OCI-M1 (cell line): ENCODE measurements around the gene OR4F15.
A peak's percentile ranks its signal among the peaks of the same experiment; 100 is the strongest.

Experiments
- DNase-seq: peaks from one replicate; lab custom pipeline; 2025; lab: John Stamatoyannopoulos, UW

Gene OR4F15

DNA sequence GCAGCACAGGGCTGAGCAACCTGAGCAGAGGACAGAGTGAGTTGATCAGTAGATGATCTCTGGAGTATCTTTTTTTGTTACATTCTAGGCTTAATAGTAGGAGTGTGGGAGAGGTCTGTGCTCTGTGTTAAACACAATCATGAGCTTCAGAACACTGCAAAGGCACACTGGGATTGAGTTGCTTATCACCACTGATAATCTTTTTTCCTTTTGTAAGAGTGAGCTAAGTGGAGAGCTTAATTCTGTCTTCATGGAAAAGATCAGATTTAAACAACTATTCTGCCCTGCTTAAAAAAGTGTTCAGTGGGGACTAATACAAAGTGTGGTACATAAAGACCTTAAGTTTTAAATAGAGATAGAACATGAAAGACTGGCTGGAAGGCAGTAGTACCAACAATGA is 7.6 kb upstream of the OR4F15 start:
- DNase-seq = no peak

DNA sequence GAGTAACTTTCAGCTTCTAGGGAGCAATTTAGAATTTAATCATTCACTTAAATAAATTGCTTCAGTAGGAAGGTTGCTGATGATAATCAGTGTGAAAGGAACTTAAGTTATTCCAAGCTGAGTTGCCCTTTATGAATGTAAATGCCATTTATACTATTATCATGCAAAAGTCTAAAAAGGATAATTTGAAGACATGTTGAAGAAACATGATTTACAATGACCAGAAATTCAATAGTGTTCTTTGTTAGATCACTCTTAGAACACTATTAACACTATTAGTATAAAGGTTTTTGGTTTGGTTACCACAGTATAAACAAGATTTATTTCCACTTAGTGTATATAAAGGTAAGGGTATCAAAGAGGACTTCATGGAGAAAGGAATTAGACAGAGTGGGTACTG is 7.1 kb upstream of the OR4F15 start:
- DNase-seq = no peak

DNA sequence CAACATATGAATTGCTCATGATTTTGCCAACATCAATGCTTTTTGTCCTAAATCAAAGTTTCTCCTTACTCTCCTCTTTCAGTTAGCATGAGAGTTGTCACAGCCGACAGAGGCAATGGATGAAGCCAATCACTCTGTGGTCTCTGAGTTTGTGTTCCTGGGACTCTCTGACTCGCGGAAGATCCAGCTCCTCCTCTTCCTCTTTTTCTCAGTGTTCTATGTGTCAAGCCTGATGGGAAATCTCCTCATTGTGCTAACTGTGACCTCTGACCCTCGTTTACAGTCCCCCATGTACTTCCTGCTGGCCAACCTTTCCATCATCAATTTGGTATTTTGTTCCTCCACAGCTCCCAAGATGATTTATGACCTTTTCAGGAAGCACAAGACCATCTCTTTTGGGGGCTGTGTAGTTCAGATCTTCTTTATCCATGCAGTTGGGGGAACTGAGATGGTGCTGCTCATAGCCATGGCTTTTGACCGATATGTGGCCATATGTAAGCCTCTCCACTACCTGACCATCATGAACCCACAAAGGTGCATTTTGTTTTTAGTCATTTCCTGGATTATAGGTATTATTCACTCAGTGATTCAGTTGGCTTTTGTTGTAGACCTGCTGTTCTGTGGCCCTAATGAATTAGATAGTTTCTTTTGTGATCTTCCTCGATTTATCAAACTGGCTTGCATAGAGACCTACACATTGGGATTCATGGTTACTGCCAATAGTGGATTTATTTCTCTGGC is 6.2 kb upstream of the OR4F15 start:
- DNase-seq = no peak

DNA sequence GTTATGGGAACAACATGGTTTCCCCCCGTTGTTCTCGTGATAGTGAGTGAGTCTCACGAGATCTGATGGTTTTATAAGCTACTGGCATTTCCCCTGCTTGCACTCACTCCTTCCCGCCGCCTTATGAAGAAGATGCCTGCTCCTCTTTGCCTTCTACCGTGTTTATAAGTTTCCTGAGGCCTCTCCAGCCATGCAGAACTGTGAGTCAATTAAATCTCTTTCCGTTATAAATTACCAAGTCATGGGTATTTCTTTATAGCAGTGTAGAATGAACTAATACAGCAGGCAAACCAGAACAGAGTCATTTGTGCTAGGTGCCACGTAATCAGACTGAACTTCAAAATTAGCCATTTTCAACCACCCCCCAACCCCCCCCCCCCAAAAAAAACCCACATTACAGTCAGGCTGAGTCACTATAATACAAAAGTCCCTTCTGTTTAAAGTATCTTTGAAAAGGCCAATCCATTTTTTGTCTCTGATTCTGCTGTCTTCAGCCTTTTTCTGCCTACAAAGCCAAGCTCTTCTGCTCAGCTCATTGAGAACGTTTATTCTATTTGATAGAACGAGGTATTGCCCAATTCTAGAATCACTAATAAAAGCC is 4.6 kb upstream of the OR4F15 start:
- DNase-seq = no peak

DNA sequence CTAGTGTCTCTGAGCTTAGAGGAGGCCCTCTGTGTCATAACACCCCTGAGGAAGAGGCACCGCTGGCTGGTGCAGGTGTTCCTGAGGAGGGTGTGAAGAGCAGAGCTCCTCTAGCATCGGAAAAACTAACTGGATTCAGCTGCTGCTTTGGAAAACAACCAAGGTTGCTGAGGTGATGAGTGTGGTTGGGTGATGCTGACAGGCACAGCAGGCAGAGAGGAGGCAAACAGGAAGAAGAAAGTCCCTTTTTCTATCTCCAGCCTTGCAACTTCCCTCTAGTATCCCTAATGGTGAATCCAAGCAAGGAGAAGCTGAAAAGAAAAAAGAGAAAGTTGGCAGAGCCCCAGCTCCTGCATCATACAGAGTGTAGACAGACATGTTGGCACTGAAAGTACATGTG is 3.8 kb upstream of the OR4F15 start:
- no peak for DNase-seq

DNA sequence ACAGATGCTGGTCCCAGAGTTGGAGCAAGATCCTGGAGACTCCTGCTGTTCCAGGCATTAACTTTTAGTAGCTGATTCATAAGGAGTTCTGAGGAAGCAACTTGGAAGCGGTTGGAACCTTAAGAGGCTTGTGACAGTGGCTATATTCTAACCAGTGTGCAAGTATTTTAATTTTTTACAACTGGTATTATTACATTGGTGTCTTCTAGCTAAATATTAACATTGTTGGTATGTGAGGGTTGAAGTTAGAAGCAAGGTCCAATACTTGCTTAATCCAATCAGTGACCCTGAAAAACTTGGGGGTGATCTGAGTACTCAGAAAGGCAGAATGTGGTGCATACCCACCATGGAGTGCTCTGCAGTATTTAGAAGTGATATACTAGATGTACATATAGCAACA is 1.5 kb upstream of the OR4F15 start:
- no peak for DNase-seq

DNA sequence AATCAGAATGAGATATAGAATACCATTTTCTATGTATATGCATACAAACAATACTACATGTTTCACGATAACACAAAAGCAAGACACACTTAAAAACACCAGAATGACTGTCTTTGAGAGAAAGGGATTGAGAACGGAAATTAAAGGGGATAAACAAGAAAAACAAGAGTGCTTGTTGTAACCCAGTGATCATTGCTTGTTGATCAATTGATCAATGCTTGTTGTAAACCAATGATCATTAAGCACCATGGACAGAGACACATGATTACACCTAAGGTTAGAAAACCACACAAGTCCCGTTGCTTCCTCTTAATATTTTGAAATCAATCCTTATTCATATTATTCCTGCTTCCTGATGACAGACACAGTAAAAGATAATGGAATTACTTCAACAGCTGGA is 1.1 kb upstream of the OR4F15 start:
- DNase-seq = peak; percentile 21

DNA sequence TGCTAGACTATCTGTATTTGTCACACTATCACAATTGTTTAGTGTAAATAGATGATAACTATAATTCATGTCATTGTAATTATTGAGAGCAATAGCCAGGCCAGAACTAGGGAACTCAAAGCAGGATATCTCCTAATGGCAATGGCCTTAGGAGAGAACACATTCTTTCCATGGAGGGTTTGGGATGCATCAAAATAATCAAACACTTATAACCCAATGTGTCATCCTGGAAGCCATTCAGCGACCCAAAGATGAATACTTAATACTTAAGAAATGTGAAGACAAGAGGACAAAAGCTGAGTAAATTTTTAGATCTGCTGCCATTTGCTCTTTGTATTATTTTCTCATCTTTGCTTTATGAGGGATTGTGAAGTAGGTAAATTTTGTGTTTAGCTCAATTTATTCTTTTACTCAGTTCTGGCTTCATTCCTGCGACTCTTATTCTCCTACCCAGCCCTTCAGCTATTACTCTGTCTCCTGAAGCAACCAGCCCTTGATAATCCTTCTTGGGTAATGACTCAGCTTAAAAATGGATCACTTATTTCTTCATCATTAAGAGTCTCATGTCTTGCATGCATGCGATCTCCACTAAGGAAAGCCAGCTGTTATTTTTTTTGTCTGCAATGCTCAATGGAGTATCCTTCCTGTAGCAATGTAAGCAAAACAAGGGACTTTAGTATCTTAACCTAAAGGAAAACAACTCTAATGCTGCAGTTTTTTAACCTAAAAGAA is 2.0 kb downstream of the OR4F15 start:
- DNase-seq = no peak

DNA sequence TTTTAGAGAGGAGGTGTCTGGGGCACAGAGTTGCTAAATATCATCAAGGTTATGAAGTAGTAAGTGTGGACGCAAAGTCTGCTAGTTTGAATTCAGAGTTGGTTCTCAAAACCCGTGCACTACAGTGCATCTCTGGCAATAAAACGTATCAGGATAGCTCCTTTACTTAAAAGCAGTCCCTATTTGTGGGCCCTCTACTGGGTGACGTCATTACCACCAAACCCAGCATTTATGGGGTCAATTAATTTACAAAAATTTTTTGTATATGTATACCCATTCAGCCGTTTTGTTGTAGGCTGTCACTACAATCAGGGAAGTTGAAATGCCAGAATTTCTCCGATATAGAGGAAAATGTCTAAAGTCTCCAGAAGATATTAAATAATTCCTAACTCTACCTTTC is 8.8 kb downstream of the OR4F15 start:
- no peak for DNase-seq

DNA sequence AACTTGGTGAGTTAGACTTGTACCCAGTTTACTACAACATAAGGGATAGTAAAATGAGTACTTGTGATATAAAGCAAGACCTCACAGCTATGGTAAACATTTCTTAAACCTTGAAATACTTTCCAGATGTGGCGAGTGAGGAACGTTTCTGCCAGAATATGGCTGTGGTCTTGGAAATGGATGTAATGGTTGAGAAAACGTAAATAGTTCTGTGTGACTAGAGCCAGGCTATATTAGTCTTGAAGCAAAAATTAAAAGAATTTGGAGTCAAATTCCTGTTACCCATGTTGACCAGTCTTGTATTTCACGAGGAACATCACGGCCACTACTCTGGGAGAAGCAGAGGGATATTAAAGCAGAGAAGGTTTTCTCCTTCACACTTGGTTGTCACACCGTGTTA is 15.3 kb downstream of the OR4F15 start:
- DNase-seq = no peak

DNA sequence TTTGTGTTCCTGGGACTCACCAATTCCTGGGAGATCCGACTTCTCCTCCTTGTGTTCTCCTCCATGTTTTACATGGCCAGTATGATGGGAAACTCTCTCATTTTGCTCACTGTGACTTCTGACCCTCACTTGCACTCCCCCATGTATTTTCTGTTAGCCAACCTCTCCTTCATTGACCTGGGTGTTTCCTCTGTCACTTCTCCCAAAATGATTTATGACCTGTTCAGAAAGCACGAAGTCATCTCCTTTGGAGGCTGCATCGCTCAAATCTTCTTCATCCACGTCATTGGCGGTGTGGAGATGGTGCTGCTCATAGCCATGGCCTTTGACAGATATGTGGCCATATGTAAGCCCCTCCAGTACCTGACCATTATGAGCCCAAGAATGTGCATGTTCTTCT is 16.8 kb downstream of the OR4F15 start:
- DNase-seq = no peak

DNA sequence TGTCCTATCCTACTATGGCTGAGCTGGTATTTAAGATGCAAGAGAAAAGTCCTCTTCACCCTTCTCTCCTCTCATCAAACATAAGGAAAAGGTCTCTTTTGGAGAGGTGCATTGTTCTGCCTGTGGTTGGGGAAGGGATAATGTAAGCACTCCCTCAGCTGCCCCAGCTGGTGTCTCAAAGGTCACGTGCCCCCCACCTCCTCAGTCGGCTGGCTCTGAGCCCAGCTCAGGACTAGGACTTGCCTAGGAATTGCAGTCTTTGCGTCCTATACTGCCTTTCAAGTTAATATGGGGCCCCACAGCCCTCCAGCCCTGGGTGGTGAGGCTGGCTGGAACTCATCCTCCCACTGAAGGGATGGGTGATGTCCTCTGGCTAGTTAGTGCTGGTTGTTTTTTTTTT is 29.7 kb downstream of the OR4F15 start:
- DNase-seq = no peak

DNA sequence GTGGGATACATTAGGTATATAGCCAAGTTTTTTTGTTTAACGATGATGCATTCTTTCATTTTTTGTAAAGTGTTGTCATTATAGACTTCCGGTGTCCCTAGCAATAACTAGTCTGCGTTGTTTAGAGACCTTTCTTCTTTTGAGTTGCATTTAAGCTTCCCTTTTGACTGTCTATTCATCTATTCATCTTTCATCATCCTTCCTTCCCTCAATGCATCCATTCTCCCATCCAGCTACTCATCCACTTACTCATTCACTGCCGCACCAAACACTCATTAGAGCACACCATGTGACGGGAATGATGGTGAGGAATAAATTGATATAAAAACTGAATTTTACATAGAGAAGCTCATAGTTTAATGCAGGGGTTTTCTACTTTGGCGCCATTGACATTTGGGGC is 32.9 kb downstream of the OR4F15 start:
- no peak for DNase-seq

DNA sequence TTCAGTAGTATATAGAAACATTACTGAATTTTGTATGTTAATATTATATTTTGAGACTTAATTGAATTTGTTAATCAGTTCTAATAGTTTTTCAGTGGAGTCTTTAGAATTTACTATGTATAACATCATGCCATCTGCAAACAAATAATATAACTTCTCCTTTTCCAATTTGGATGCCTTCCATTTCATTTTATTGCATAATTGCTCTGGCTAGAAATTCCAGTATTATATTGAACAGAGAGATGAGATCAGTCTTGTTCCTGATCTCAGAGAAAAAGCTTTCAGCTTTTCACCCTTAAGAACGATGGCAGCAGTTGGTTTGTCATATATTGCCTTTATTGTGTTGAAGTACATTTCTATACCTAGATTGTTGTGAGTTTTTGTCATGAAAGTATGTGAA is 40.4 kb downstream of the OR4F15 start:
- DNase-seq = no peak
